ENCODE measurements around the gene DEGS2. TPM values are rescaled to one million over a fixed set of nuclear protein-coding genes. Genes with fewer than 3 reads are reported as not detected.
"Not testable (repeated sequence)": the region's sequence is repeated elsewhere in the genome, so short reads cannot be mapped to it uniquely, and the experiment has no call there.

The DEGS2 gene
- total RNA-seq, 1 donor from 2014 or later: not detected

DNA sequence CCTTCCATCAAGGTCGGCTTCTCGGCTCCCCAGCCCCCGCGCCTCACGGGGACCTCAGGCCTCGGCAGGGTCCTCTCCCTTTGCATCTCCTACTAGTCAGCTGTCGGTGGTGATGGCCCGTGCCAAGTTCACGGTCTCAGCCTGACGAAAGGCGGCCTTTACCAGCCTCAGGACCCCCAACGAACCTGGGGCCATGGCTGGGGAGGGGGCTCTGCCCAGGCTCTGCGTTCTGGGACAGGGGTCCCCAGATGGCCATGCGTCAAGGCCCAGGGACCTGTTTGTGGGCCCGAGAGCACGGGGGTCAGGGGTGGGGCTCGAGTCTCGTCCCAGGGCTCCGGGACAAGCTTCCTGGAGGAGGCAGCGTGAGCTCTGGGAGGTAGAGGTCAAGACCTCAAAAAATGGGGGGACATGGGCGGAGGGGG lies 32.8 kb upstream of the DEGS2 start:
- no peaks in the 10 kb centered on the region for H3K36me3 ChIP-seq
- intact Hi-C loops (cut with micrococcal nuclease): loop anchor here (5.0 kb wide), 1 partner anchor 210 kb away; no protein-coding TSS in a partner anchor
- H3K4me1 ChIP-seq: peaks cover 19% of the 10 kb centered on the region
- peak; percentile 20 for DNase-seq
- peak overlapping the region; percentile 96 for H3K27ac ChIP-seq (replicated peaks)
- TF ChIP-seq, protein P1, sequence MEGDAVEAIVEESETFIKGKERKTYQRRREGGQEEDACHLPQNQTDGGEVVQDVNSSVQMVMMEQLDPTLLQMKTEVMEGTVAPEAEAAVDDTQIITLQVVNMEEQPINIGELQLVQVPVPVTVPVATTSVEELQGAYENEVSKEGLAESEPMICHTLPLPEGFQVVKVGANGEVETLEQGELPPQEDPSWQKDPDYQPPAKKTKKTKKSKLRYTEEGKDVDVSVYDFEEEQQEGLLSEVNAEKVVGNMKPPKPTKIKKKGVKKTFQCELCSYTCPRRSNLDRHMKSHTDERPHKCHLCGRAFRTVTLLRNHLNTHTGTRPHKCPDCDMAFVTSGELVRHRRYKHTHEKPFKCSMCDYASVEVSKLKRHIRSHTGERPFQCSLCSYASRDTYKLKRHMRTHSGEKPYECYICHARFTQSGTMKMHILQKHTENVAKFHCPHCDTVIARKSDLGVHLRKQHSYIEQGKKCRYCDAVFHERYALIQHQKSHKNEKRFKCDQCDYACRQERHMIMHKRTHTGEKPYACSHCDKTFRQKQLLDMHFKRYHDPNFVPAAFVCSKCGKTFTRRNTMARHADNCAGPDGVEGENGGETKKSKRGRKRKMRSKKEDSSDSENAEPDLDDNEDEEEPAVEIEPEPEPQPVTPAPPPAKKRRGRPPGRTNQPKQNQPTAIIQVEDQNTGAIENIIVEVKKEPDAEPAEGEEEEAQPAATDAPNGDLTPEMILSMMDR (IDR thresholded peaks at IDR 0.05; ENCODE audit: borderline replicate concordance): no peak
- no peaks in the 10 kb centered on the region for H3K27me3 ChIP-seq (ENCODE audit: low read depth)
- peak overlapping the region; percentile 70 for H3K4me3 ChIP-seq
- H3K9me3 ChIP-seq (replicated peaks): no peaks in the 10 kb centered on the region

DNA sequence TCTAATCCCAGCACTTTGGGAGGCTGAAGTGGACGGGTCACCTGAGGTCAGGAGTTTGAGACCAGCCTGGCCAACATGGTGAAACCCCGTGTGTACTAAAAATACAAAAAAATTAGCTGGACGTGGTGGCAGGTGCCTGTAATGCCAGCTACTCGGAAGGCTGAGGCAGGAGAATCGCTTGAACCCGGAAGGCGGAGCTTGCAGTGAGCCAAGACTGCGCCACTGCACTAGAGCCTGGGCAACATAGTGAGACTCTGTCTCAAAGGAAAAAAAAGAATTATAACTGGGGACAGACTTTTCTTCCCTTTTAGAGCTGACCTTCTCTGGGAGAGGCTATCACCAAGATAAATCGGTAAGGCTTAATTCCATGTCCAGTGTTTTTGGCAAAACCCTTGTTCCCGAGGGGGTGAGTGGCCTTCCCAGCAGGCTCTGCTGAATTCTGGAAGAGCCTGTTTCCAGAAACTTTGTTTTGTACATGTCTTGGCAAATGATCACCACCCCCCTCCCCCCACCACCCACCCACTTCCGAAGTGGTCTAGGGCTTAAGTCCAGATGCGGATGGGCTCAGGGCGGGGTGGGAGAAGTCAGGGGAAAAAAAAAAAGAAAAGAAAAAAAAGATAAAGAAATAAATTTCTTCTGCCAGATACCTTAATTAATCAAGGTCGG lies 32.3 kb upstream of the DEGS2 start:
- H3K9me3 ChIP-seq (replicated peaks): no peaks in the 10 kb centered on the region
- H3K4me3 ChIP-seq: peak overlapping the region; percentile 70
- no peaks in the 10 kb centered on the region for H3K36me3 ChIP-seq
- no peaks in the 10 kb centered on the region for H3K27me3 ChIP-seq (ENCODE audit: low read depth)
- TF ChIP-seq, protein P1 (IDR thresholded peaks at IDR 0.05; ENCODE audit: borderline replicate concordance): no peak
- DNase-seq: peak; percentile 19
- intact Hi-C loops (cut with micrococcal nuclease): loop anchor here (5.0 kb wide), 1 partner anchor 209 kb away; no protein-coding TSS in a partner anchor
- H3K27ac ChIP-seq (replicated peaks): peak overlapping the region; percentile 96
- peaks cover 19% of the 10 kb centered on the region for H3K4me1 ChIP-seq

DNA sequence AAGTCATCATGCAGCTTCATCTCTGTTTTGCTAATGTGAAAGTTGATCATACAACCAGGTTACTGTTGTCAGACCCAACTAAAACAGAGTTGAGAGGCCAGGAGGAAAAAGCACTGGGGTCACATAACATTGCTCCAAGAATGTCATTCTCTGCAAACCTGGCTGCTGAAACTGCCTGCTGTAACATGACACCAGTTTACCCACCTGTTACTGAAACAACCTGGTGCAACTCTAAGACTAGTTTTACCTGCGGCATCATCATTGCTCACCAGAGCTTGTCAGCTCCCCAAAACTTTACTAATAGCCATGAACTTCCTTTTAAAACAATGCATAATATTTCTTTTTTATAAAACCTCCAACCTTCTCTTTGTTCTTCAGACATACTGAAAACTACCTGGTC lies 30.7 kb upstream of the DEGS2 start:
- no peaks in the 10 kb centered on the region for H3K36me3 ChIP-seq
- no peaks in the 10 kb centered on the region for H3K27me3 ChIP-seq (ENCODE audit: low read depth)
- no peak overlapping the region for H3K27ac ChIP-seq (replicated peaks)
- H3K9me3 ChIP-seq (replicated peaks): no peaks in the 10 kb centered on the region
- H3K4me1 ChIP-seq: peaks cover 19% of the 10 kb centered on the region
- TF ChIP-seq, protein P1 (IDR thresholded peaks at IDR 0.05; ENCODE audit: borderline replicate concordance): no peak
- DNase-seq: no peak
- H3K4me3 ChIP-seq: no peak overlapping the region
- intact Hi-C loops (cut with micrococcal nuclease): loop anchor here (5.0 kb wide), 1 partner anchor 208 kb away; no protein-coding TSS in a partner anchor

DNA sequence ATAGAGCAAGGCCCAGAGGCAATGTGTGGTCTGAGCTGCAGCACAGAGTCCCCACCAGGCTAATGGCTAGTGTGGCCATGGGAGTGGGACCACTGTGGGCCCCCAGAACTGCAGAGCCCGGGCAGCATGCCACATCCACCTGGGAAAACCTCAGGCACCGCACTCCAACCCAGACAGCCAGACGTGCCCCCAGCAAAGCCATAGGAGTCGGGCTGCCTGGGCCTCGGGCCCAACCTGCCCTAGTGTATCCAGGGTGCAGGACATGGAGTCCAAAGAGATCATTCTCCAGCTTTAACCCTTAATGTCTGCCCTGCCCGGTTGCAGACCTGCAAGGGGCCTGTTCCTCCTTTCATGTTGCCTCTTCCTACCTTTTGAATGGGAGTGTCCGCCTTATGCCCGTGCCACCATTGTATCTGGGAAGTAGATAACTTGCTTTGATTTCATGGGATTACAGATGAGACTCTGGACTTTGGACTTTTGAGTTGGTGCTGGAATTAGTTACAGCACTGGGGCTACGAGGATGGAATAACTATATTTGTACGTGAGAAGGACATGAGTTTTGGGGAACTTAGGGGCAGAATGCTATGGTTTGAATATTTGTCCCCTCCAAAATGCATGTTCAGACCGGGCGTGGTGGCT lies 29.1 kb upstream of the DEGS2 start:
- Histone ChIP-seq H3K36me3 (no peaks in the 10 kb centered on the region), H3K4me3 (no peak overlapping the region), H3K27me3 (ENCODE audit: low read depth) (no peaks in the 10 kb centered on the region), H3K9me3 (replicated peaks) (no peaks in the 10 kb centered on the region), H3K27ac (replicated peaks) (no peak overlapping the region), H3K4me1 (peaks cover 19% of the 10 kb centered on the region)
- DNase-seq: no peak
- intact Hi-C loops (cut with micrococcal nuclease): no loop called here
- TF ChIP-seq, protein P1 (IDR thresholded peaks at IDR 0.05; ENCODE audit: borderline replicate concordance): no peak

DNA sequence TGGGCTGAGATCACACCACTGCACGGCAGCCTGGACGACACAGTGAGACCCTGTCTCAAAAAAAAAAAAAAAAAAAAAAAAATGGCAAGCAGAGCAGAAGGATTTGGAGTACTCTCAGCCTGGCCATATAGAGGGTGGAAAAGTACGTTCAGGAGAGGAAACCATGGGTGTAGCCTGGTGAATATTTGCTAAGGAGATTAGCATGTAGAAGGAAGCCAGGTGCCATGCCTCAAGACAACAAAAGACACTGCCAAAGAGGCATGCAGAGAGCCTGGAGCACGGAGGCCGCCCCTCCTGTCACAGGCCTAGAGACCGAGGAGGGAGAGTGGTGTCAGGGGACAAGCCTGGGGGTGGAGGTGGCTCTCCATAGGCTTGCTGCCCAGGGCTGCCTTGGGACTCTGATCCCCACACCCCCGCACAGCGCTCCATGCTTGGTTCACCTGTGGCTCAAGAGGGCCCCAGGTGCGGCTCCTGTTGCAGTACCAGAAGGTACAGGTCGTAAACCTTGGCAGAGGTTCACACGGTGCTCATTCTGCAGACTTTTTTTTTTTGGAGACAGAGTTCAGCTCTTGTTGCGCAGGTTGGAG lies 27.9 kb upstream of the DEGS2 start:
- no peak overlapping the region for H3K27ac ChIP-seq (replicated peaks)
- no peak for DNase-seq
- TF ChIP-seq, protein P1 (IDR thresholded peaks at IDR 0.05; ENCODE audit: borderline replicate concordance): no peak
- no peaks in the 10 kb centered on the region for H3K36me3 ChIP-seq
- no peaks in the 10 kb centered on the region for H3K27me3 ChIP-seq (ENCODE audit: low read depth)
- intact Hi-C loops (cut with micrococcal nuclease): no loop called here
- H3K9me3 ChIP-seq (replicated peaks): no peaks in the 10 kb centered on the region
- peaks cover 9% of the 10 kb centered on the region for H3K4me1 ChIP-seq
- H3K4me3 ChIP-seq: no peak overlapping the region

DNA sequence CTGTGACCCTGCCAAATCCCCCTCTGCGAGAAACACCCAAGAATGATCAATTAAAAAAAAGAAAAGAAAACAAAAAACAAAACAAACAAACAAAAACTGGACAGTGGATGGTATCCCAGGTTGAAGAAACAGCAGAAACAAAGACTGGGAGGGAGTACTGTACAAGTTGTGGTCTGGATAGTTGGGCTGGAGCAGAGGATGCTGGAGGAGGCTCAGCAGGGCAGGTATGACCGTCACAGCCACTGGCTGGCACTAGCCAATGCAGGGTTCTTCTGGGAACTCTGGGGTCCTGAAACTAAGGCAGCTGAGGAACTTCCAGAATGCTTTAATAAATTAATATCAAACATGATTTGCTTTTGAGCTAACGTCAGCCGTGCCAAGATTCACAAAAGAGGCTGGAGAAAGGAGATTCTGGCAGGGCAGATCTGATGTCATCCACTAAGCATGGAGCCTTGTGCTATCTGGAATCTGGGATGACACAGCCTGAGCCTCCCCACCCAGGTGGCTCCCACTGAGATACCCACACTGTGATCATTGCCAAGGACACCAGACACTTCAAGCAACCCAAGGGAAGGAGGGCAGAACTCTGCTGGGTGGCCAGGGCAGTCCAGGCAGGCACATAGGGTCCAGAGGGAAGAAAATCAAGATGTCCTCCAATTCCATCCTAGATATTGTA lies 22.6 kb upstream of the DEGS2 start:
- H3K27me3 ChIP-seq (ENCODE audit: low read depth); intact Hi-C loops (cut with micrococcal nuclease); H3K9me3 ChIP-seq (replicated peaks); DNase-seq; H3K27ac ChIP-seq (replicated peaks); H3K4me3 ChIP-seq; H3K36me3 ChIP-seq; H3K4me1 ChIP-seq: not testable (repeated sequence)

DNA sequence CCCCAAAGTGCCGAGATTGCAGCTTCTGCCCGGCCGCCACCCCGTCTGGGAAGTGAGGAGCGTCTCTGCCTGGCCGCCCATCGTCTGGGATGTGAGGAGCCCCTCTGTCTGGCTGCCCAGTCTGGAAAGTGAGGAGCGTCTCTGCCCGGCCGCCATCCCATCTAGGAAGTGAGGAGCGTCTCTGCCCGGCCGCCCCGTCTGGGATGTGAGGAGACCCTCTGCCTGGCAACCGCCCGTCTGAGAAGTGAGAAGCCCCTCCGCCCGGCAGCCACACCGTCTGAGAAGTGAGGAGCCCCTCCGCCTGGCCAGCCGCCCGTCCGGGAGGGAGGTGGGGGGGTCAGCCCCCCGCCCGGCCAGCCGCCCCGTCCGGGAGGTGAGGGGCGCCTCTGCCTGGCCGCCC lies 21.2 kb upstream of the DEGS2 start:
- H3K4me3 ChIP-seq; H3K36me3 ChIP-seq; H3K9me3 ChIP-seq (replicated peaks); intact Hi-C loops (cut with micrococcal nuclease); H3K27me3 ChIP-seq (ENCODE audit: low read depth); H3K27ac ChIP-seq (replicated peaks); H3K4me1 ChIP-seq; DNase-seq: not testable (repeated sequence)
